Panc1 (cell line): Measurements from ENCODE around the gene FAM234B. TPM values are rescaled to one million over a fixed set of nuclear protein-coding genes. Genes with fewer than 3 reads are reported as not detected.

ENCODE experiments used
- ATAC-seq: fragments of 200-7000 bp; cut with Tn5 transposase; 2 replicates; pipeline ENCODE4 v1.9.1; 2020; ENCODE audit warnings: mild to moderate bottlenecking, moderate library complexity
- BruUV-seq: library from RNA; stranded (reverse); fragments of 400-500 nt; replicated peaks from 2 replicates; lab custom pipeline; 2021; lab: Mats Ljungman, UMichigan
- CTCF ChIA-PET: fragments of 300-600 bp; sonication (Branson Sonifier 250); formaldehyde crosslinking; loops from one replicate; lab custom pipeline; 2022; ENCODE audit warnings: antibody characterized with exemption; lab: Charles Lee
- POLR2A ChIA-PET: fragments of 300-600 bp; sonication (Branson Sonifier 250); formaldehyde crosslinking; loops from one replicate; lab custom pipeline; 2022; ENCODE audit warnings: antibody characterized with exemption; lab: Charles Lee
- DNase-seq: peaks from one replicate; pipeline ENCODE4 v3.0.0-alpha.2; 2010; ENCODE audit warnings: low read depth, low spot score
- H3K27ac ChIP-seq: 2 replicates; pipeline ENCODE4 v1.5.1; 2011; ENCODE audit warnings: mild to moderate bottlenecking, low read length, inconsistent platforms
- H3K27me3 ChIP-seq: fragments of 200-500 bp; sonication (Bioruptor generic); 2 replicates; pipeline ENCODE4 v1.6.0; 2014; ENCODE audit warnings: low read length, inconsistent platforms; ENCODE audit not compliant: control insufficient read depth, insufficient read depth
- H3K36me3 ChIP-seq: fragments of 200-500 bp; sonication (Bioruptor generic); 2 replicates; pipeline ENCODE4 v1.5.1; 2014; ENCODE audit warnings: inconsistent platforms, mild to moderate bottlenecking, low read length, moderate library complexity; ENCODE audit not compliant: control insufficient read depth, insufficient read depth
- H3K4me1 ChIP-seq: 2 replicates; pipeline ENCODE4 v1.5.1; 2011; ENCODE audit warnings: inconsistent platforms, mild to moderate bottlenecking, low read length, moderate library complexity; ENCODE audit not compliant: control insufficient read depth, insufficient read depth
- H3K4me3 ChIP-seq, 2 experiments: 2 replicates each; pipeline ENCODE4 v1.5.1; 2011 to 2012; ENCODE audit warnings: low read depth in 2 of 2, low read length in 2 of 2, mild to moderate bottlenecking in 2 of 2, inconsistent platforms in 1 of 2, moderate library complexity in 1 of 2
- H3K9me3 ChIP-seq: fragments of 200-500 bp; sonication (Bioruptor generic); 2 replicates; pipeline ENCODE4 v1.5.1; 2014; ENCODE audit warnings: low read depth, mild to moderate bottlenecking, inconsistent platforms, low read length, moderate library complexity; ENCODE audit not compliant: control insufficient read depth, insufficient read depth
- SIN3A ChIP-seq: IDR thresholded peaks from 2 replicates; pipeline ENCODE4 v1.6.1; 2012; ENCODE audit warnings: low read depth, mild to moderate bottlenecking, low read length, moderate library complexity, borderline replicate concordance; ENCODE audit not compliant: insufficient read depth
- TCF7L2 ChIP-seq: IDR thresholded peaks from 2 replicates; pipeline ENCODE4 v1.6.1; 2011; ENCODE audit warnings: mild to moderate bottlenecking, low read depth, low read length, inconsistent platforms
- in situ Hi-C: cut with HindIII; loops from 2 replicates; pipeline ENCODE4 v1.10.0; 2016; ENCODE audit warnings: low sequenced_read_pairs, low pct_unique_long_range_greater_than_20kb
- intact Hi-C: fragments of 100-400 bp; cut with micrococcal nuclease; formaldehyde crosslinking; loops from one replicate; pipeline ENCODE4 v1.10.0; 2022; ENCODE audit not compliant: unreplicated experiment
- total RNA-seq: library from RNA; stranded (reverse); gene quantifications from one replicate; pipeline ENCODE4 v1.2.1, GENCODE V29; 2021; ENCODE audit not compliant: unreplicated experiment
- TF ChIP-seq, protein P1 (sequence below), 2 experiments: IDR thresholded peaks; 2 replicates each; pipeline ENCODE4 v1.6.1; 2011 to 2012; ENCODE audit warnings: low read depth in 2 of 2, control low read depth in 1 of 2, low read length in 1 of 2, mild to moderate bottlenecking in 1 of 2, moderate library complexity in 1 of 2; ENCODE audit not compliant: insufficient read depth in 1 of 2
- TF ChIP-seq, protein P2 (sequence below): fragments of 450-650 bp; IDR thresholded peaks from 2 replicates; pipeline ENCODE4 v1.5.1; 2017; ENCODE audit warnings: mild to moderate bottlenecking

FAM234B gene
- total RNA-seq, 1 experiment from 2014 or later = 5.4 TPM

DNA sequence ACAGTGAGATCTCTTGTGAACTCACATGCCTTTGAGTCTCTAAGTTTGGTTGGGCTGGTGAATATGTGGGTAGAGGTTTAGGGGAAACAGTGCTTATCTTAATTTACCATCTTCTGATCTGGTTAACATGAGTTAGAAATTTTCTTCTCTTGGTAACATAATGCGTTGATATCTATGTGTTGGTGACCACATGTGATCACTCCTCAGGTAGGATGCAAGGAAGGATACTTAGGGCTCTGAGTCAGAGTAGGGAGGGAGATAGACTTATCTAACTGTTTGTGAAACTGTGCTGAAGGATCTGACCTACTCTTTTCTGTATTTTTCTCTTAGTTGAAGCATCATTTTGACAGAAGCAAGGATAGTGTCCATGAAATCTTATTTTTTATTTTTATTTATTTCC is 23.1 kb downstream of the FAM234B start:
- H3K27ac ChIP-seq = no peak overlapping the region
- ATAC-seq (no peak), DNase-seq (no peak)
- no peaks in the 10 kb centered on the region for H3K36me3 ChIP-seq
- H3K27me3 ChIP-seq = no peaks in the 10 kb centered on the region
- no peak for TF ChIP-seq TCF7L2
- TF ChIP-seq, protein P1, sequence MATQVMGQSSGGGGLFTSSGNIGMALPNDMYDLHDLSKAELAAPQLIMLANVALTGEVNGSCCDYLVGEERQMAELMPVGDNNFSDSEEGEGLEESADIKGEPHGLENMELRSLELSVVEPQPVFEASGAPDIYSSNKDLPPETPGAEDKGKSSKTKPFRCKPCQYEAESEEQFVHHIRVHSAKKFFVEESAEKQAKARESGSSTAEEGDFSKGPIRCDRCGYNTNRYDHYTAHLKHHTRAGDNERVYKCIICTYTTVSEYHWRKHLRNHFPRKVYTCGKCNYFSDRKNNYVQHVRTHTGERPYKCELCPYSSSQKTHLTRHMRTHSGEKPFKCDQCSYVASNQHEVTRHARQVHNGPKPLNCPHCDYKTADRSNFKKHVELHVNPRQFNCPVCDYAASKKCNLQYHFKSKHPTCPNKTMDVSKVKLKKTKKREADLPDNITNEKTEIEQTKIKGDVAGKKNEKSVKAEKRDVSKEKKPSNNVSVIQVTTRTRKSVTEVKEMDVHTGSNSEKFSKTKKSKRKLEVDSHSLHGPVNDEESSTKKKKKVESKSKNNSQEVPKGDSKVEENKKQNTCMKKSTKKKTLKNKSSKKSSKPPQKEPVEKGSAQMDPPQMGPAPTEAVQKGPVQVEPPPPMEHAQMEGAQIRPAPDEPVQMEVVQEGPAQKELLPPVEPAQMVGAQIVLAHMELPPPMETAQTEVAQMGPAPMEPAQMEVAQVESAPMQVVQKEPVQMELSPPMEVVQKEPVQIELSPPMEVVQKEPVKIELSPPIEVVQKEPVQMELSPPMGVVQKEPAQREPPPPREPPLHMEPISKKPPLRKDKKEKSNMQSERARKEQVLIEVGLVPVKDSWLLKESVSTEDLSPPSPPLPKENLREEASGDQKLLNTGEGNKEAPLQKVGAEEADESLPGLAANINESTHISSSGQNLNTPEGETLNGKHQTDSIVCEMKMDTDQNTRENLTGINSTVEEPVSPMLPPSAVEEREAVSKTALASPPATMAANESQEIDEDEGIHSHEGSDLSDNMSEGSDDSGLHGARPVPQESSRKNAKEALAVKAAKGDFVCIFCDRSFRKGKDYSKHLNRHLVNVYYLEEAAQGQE (IDR thresholded peaks at IDR 0.05; ENCODE audit: insufficient read depth in 1 of 2, low read depth in 2 of 2, low read length in 1 of 2) = no peak
- TF ChIP-seq, protein P2, sequence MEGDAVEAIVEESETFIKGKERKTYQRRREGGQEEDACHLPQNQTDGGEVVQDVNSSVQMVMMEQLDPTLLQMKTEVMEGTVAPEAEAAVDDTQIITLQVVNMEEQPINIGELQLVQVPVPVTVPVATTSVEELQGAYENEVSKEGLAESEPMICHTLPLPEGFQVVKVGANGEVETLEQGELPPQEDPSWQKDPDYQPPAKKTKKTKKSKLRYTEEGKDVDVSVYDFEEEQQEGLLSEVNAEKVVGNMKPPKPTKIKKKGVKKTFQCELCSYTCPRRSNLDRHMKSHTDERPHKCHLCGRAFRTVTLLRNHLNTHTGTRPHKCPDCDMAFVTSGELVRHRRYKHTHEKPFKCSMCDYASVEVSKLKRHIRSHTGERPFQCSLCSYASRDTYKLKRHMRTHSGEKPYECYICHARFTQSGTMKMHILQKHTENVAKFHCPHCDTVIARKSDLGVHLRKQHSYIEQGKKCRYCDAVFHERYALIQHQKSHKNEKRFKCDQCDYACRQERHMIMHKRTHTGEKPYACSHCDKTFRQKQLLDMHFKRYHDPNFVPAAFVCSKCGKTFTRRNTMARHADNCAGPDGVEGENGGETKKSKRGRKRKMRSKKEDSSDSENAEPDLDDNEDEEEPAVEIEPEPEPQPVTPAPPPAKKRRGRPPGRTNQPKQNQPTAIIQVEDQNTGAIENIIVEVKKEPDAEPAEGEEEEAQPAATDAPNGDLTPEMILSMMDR = no peak
- TF ChIP-seq SIN3A = no peak
- intact Hi-C loops (no loop called here), in situ Hi-C loops (no loop called here)
- POLR2A ChIA-PET = no interaction called here
- CTCF ChIA-PET = no interaction called here
- BruUV-seq = no TSS peak
- no peaks in the 10 kb centered on the region for H3K9me3 ChIP-seq
- no peaks in the 10 kb centered on the region for H3K4me1 ChIP-seq
- H3K4me3 ChIP-seq = no peak overlapping the region

GRCh38 chr12:13069380-13069779 is 25.2 kb downstream of the FAM234B start:
- H3K27ac ChIP-seq = no peak overlapping the region
- in situ Hi-C loops = no loop called here
- BruUV-seq = no TSS peak
- no peaks in the 10 kb centered on the region for H3K36me3 ChIP-seq
- ATAC-seq (no peak), DNase-seq (no peak)
- ChIA-PET POLR2A (no interaction called here), CTCF (no interaction called here)
- H3K27me3 ChIP-seq = no peaks in the 10 kb centered on the region
- no peak overlapping the region for H3K4me3 ChIP-seq
- TF ChIP-seq SIN3A = no peak
- TF ChIP-seq, protein P2 = no peak
- no peaks in the 10 kb centered on the region for H3K4me1 ChIP-seq
- no peaks in the 10 kb centered on the region for H3K9me3 ChIP-seq
- intact Hi-C loops = no loop called here
